CD4-positive, alpha-beta T cell treated with Interleukin-4 for 1 hour (primary cell): ENCODE results near the gene VPS45.
"Not testable (repeated sequence)": the region's sequence is repeated elsewhere in the genome, so short reads cannot be mapped to it uniquely, and the experiment has no call there.

Experiments
- DNase-seq, 2 donors: peaks; one replicate each; pipeline ENCODE4 v3.0.0-alpha.2; 2020 to 2022

The VPS45 gene, protein sequence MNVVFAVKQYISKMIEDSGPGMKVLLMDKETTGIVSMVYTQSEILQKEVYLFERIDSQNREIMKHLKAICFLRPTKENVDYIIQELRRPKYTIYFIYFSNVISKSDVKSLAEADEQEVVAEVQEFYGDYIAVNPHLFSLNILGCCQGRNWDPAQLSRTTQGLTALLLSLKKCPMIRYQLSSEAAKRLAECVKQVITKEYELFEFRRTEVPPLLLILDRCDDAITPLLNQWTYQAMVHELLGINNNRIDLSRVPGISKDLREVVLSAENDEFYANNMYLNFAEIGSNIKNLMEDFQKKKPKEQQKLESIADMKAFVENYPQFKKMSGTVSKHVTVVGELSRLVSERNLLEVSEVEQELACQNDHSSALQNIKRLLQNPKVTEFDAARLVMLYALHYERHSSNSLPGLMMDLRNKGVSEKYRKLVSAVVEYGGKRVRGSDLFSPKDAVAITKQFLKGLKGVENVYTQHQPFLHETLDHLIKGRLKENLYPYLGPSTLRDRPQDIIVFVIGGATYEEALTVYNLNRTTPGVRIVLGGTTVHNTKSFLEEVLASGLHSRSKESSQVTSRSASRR

DNA sequence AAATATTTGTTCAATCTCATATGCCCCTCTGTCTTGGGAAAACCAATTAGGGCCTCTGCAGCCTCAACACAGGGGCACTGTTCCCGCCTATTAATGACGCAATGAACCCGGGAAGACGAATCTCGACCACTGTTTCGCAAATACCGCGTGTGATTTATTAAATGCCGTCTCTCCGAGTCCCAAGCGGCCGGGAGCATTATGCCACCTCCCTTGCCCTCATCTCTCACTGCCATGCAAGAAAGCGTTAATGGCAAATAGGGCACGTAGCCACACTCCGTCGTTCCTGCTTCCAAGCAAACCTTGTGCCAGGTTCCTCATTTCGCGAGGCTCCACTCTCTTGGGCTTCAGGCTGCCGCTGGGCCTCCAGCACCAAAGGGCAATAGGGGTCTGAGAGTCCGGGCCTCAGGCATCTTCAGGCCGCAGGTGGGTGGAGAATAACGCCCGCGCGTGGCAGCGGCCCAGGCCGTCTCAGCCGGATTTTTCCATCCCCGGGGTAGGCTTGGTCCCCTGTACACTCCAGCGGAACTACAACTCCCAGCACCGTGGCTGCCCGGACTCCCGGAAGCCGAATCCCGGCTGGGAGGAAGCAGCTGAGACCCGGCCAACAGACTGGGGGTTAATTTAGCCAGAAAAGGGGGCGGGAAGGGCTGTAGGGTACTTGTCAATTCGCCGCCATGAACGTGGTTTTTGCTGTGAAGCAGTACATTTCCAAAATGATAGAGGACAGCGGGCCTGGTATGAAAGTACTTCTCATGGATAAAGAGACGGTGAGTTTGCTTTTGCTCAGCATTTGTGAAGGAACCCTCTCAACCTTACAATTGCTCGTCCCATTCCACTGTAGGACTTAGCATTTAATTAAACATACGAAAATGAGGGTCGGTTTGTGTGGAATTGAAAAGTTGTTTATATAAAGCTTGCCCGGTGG is at the start of gene VPS45:
VPS45 (plus strand) TSS at position 593 of the 925 bp plus-strand sequence; CDS start at position 675, 82 bp downstream.
- peak; percentile 81 to 86 for DNase-seq

GRCh38 chr1:150018165-150018564 is 49.4 kb upstream of the VPS45 start:
- DNase-seq: no peak

- DNase-seq: no peak
Measured at GRCh38 chr1:150020711-150021110, 46.9 kb upstream of the VPS45 start.

DNA sequence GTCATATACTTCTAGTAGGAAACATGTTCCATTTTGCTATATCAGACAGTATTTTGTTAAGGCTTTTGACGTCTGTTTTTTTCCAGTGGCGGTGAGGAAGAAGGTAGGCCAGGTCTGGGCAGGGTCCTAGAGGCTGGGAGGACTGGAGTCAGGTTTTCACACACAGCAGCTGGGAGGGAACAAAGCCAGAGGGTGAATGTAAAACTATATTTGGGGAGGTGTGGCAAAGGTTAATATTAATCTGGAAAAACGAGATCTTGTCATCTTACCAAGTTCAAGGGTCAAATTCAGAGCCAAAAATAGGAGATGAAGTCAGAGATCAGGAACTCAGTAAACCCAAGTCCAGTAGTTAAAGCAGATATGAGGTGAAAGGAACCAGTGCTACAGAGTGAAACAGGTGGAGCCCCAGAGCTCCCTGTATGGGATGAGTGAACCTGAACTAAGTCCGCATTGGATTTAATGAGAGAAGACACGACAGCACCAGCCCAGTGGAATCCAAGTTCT is 46.3 kb upstream of the VPS45 start:
- no peak for DNase-seq

DNA sequence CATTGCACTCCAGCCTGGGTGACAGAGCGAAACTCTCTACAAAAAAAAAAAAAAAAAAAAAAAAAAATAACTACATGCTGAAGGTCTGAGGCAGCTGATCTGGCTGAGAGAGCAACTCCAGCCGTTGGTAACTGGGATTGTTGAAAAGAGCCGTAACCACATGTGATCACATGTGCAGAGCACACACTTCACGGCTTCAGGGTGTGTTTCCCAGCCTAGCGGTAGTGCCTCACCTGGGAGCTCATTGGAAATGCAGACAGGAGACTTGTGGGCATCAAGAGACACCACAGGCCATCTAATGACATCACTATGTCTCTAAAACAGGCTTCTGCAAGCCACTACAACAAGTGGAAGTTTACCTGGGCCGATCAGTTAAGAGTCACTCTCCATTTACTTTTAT is 45.2 kb upstream of the VPS45 start:
- DNase-seq: no peak

- no peak for DNase-seq
Measured at GRCh38 chr1:150024156-150024555, 43.4 kb upstream of the VPS45 start.

GRCh38 chr1:150028322-150028721 is 39.3 kb upstream of the VPS45 start:
- DNase-seq: no peak

GRCh38 chr1:150034336-150034735 is 33.2 kb upstream of the VPS45 start:
- DNase-seq: no peak

GRCh38 chr1:150049926-150050325 is 17.6 kb upstream of the VPS45 start:
- no peak for DNase-seq

DNA sequence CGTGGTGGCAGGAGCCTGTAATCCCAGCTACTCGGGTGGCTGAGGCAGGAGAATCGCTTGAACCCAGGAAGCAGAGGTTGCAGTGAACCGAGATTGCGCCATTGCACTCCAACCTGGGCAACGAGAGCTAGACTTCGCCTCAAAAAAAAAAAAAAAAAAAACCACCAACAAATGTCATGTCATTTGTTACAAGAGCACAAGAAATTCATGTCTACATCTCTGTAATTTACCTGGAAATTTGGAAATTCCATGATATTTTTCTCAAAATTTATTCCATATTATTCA is 16.5 kb upstream of the VPS45 start:
- DNase-seq: no peak

DNA sequence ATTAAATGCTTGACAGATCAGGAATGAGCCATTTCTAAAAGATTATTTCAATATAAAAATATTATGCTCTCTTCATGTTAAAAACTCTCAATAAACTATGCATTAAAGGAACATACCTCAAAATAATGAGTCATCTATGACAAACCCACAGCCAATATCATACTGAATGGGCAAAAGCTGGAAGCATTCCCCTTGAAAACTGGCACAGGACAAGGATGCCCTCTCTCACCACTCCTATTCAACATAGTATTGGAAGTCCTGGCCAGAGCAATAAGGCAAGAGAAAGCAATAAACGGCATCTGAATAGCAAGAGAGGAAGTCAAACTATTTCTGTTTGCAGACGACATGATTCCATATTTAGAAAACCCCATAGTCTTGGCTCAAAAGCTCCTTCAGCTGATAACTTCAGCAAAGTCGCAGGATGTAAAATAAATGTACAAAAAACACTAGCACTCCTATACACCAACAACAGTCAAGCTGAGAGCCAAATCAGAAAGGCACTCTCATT is 15.6 kb upstream of the VPS45 start:
- DNase-seq: not testable (repeated sequence)

- DNase-seq: no peak
Measured at GRCh38 chr1:150053926-150054325, 13.7 kb upstream of the VPS45 start.

GRCh38 chr1:150055507-150055906 is 12.1 kb upstream of the VPS45 start:
- DNase-seq: not testable (repeated sequence)

DNA sequence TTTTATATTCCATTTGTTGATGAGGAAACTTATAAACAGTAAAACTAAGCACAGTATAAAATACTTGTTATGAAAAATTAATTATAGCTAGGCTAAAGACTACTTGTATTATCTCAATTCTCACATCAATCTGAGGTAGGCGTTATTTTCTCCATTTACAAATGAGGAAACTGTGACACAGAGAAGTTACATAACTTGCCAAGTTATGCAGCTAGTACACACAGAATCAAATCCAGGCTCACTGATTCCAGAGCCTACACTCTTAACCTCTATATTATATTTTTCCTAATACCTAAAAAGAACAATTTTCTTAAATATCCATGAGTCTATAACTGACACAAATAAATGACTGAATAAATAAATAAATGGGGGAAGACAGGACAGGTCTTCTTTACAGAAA is 11.2 kb upstream of the VPS45 start:
- DNase-seq: no peak

- DNase-seq: no peak
Measured at GRCh38 chr1:150060260-150060659, 7.3 kb upstream of the VPS45 start.

DNA sequence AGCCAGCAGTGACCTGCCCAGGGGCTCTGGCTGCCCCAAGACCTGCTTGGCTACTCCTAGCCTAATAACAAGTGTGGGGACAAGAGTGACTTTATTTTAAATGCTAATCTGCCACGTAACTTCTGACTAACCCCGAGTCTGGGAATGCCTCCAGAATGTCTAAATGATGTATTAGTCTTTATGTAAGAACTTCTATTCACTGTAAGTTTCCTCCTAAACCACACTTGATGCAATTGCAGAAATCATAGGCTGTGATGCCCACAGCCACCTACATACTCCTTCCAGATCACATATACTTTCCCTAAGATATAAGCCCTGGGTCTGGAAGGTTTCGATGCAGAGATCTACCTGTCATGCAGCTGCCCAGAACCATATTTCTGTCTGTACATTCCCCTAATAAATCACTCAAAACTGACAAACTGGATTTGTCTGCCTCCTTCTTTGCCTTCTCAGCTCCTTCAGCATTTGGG is 5.9 kb upstream of the VPS45 start:
- DNase-seq: no peak

DNA sequence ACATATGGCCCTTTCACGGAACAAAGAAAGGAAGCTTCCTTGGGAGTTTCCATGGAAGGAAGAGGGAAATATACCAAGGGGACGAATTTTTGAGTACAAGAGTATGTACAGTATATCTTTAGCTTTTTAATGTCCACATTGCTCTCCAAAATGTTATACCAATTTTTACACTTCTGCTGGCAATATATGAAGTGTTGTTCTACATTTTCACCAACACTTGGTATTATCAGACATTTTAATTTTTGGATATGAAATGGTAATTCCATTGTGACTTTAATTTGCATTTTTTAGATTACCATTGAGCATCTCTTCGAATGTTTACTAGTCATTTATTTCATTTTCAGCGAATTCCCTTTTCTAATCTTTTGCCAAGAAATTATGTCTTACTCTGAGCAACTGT is 5.5 kb upstream of the VPS45 start:
- no peak for DNase-seq

- DNase-seq: no peak
Measured at GRCh38 chr1:150065184-150065871, 2.2 kb upstream of the VPS45 start.

DNA sequence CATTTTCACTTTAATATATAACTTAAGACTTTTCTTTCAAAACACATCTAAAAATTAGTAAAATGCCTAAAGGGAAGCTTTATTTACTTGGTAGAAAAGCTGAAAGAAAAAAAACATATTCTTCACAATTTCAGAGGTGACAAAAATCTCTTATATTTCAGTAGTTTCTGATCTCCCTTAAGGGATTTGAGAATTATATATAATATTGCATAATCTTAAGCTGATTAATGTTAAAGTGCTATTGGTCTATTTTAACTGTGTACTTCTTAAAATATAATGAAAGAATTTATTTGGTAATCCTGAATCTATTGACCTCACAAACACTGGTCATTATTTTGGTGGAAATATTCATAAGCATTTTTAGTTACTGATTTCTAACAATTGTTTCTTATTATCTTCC is 1.2 kb upstream of the VPS45 start:
- DNase-seq: no peak

DNA sequence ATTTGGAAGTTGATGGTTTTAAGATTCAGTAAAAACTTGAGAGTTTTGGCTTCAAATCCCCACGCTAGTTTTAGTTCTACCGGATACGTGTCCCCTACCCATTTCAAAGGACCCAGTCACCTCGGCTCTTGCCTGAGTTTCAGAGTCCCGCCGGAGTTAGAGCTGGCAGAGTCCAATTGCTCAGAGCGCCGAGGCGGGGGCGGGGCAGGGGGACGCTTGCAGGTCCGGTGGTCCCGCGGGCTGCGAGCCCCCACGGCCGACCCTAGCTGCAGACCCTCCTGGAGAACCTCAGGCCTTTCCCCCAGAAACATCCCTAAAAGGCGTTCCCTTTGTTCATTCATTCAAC is 765 bp upstream of the VPS45 start:
- peak in 1 of 2 donors; percentile 24 for DNase-seq

- DNase-seq: no peak
Measured at GRCh38 chr1:150068109-150068435, 496 bp downstream of the VPS45 start.

DNA sequence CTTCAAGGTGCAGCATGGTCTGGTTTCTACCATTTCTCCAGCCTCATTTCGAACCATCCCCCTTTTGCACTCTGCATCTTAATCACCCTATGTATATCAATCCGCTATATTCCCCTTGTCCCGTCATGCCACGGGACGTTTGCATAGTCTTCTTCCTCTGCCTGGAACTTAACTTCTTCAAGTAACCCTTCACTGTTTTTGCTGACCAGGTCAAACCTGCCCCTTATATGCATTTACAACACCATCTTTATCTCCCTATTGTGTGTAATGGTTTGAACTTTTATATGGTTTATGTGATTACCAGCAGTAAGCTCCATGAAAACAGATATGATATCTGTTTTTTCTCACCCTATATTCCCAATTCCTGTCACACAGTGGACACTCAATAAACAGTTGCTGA is 2.3 kb downstream of the VPS45 start:
- DNase-seq: no peak

- peak in 1 of 2 donors; percentile 67 for DNase-seq
Measured at GRCh38 chr1:150072959-150073358, 5.4 kb downstream of the VPS45 start.
